HG03442 (cell line): Measurements from ENCODE around the gene FOSB.

Experiments
- ATAC-seq: cut with Tn5 transposase; IDR thresholded peaks from one replicate; pipeline ENCODE4 v1.9.1; 2021; ENCODE audit warnings: mild to moderate bottlenecking, moderate library complexity; ENCODE audit not compliant: unreplicated experiment

The FOSB gene

GRCh38 chr19:45442408-45442777 lies 25.4 kb upstream of the FOSB start:
- no peak for ATAC-seq

- ATAC-seq, result no peak
These were observed 24.9 kb upstream of the FOSB start for GRCh38 chr19:45442778-45443461.

- ATAC-seq, result no peak
These were observed 24.1 kb upstream of the FOSB start for GRCh38 chr19:45443462-45444317.

GRCh38 chr19:45444318-45445041 lies 23.3 kb upstream of the FOSB start:
- no peak for ATAC-seq

- ATAC-seq, result no peak
These were observed 22.7 kb upstream of the FOSB start for GRCh38 chr19:45445139-45445538.

GRCh38 chr19:45446295-45446694 lies 21.5 kb upstream of the FOSB start:
- ATAC-seq, result no peak

- no peak for ATAC-seq
These were observed 20.9 kb upstream of the FOSB start for GRCh38 chr19:45446944-45447343.

GRCh38 chr19:45448425-45448756 lies 19.4 kb upstream of the FOSB start:
- ATAC-seq, result no peak

- ATAC-seq, result no peak
These were observed 18.9 kb upstream of the FOSB start for GRCh38 chr19:45448887-45449299.

- no peak for ATAC-seq
These were observed 17.8 kb upstream of the FOSB start for GRCh38 chr19:45450012-45450333.

- no peak for ATAC-seq
These were observed 16.5 kb upstream of the FOSB start for GRCh38 chr19:45451131-45451849.

- ATAC-seq, result no peak
These were observed 15.9 kb upstream of the FOSB start for GRCh38 chr19:45451850-45452387.

GRCh38 chr19:45455707-45456499 lies 11.9 kb upstream of the FOSB start:
- ATAC-seq, result no peak

GRCh38 chr19:45456500-45456815 lies 11.3 kb upstream of the FOSB start:
- ATAC-seq, result no peak

GRCh38 chr19:45457776-45458175 lies 10.0 kb upstream of the FOSB start:
- ATAC-seq, result no peak

- no peak for ATAC-seq
These were observed 6.9 kb upstream of the FOSB start for GRCh38 chr19:45460807-45461347.

- ATAC-seq, result no peak
These were observed 5.6 kb upstream of the FOSB start for GRCh38 chr19:45462174-45462573.

GRCh38 chr19:45463241-45463640 lies 4.6 kb upstream of the FOSB start:
- no peak for ATAC-seq

- ATAC-seq, result no peak
These were observed 3.5 kb upstream of the FOSB start for GRCh38 chr19:45464274-45464673.

- no peak for ATAC-seq
These were observed 2.8 kb upstream of the FOSB start for GRCh38 chr19:45464852-45465441.
